Astrocyte (in vitro differentiated cells and primary cell): ENCODE data around the gene FN3K.

Source experiments
- CTCF ChIP-seq: IDR thresholded peaks from 2 replicates; pipeline ENCODE4 v1.5.1; 2011; ENCODE audit warnings: low read depth, mild to moderate bottlenecking, inconsistent platforms, low read length, moderate library complexity; ENCODE audit not compliant: insufficient read depth
- EZH2 ChIP-seq: IDR thresholded peaks from 2 replicates; pipeline ENCODE4 v1.6.1; 2012; ENCODE audit warnings: mild to moderate bottlenecking, low read length, inconsistent platforms; ENCODE audit not compliant: insufficient read depth

GRCh38 chr17:82769041-82769440, 33.6 kb downstream of the FN3K start:
- TF ChIP-seq CTCF, result no peak
- no peak for TF ChIP-seq EZH2
